Stomach (tissue), 4 donors: Measurements from ENCODE around the gene VWC2L.

Source experiments
- CTCF ChIP-seq, 7 experiments: fragments of 450-650 bp in 4 of 7; fragments of 200-600 bp in 3 of 7; sonication (generic) in 3 of 7; IDR thresholded peaks; one replicate each; pipeline ENCODE4 v1.5.1; 2016 to 2019; ENCODE audit warnings: antibody characterized with exemption in 7 of 7, control low read depth in 2 of 7, mild to moderate bottlenecking in 1 of 7
- EP300 ChIP-seq: sonication (generic); formaldehyde crosslinking; IDR thresholded peaks from one replicate; pipeline ENCODE4 v1.6.1; 2017; ENCODE audit warnings: antibody characterized with exemption
- POLR2A ChIP-seq, 4 donors: fragments of 450-650 bp; IDR thresholded peaks; one replicate each; pipeline ENCODE4 v1.6.1; 2016; ENCODE audit warnings: antibody characterized with exemption in 4 of 4, control low read depth in 2 of 4, mild to moderate bottlenecking in 1 of 4, moderate library complexity in 1 of 4
- POLR2AphosphoS5 ChIP-seq, 3 donors: sonication (generic); formaldehyde crosslinking; IDR thresholded peaks; one replicate each; pipeline ENCODE4 v1.6.1; 2016; ENCODE audit warnings: antibody characterized with exemption in 3 of 3

GRCh38 chr2:214574084-214574781, 163.4 kb downstream of the VWC2L start:
- TF ChIP-seq CTCF (IDR thresholded peaks at IDR 0.05): no peak
- TF ChIP-seq POLR2A (IDR thresholded peaks at IDR 0.05): no peak
- no peak for TF ChIP-seq EP300
- no peak for TF ChIP-seq POLR2AphosphoS5 (IDR thresholded peaks at IDR 0.05)
